ENCODE results near the gene TNS3. TPM values are rescaled to one million over a fixed set of nuclear protein-coding genes. Genes with fewer than 3 reads are reported as not detected.
"Not testable (repeated sequence)": the region's sequence is repeated elsewhere in the genome, so short reads cannot be mapped to it uniquely, and the experiment has no call there.

The TNS3 gene
- polyA plus RNA-seq, 2 donors = 2.7 to 3.4 TPM

DNA sequence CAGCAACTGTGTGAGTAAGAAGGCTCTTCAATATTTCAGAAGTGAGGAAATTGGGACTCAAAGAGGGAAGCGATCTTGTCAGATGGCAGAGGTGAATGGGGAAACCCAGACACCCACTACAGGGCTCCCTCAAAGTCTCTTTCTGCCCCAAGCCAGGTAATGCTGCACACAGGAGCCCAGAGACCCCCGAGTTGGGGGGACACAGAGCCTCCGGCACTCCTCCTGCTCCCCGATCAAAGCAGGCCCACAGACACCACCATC is 139.4 kb downstream of the TNS3 start:
- Histone ChIP-seq H3K27ac (ENCODE audit: low read depth in 2 of 2, low read length in 1 of 2) (no peak overlapping the region), H3K9me3 (ENCODE audit: control insufficient read depth in 2 of 2, insufficient read depth in 1 of 2, low read depth in 1 of 2, low read length in 1 of 2) (no peaks in the 10 kb centered on the region), H3K4me3 (ENCODE audit: low read depth in 1 of 2, low read length in 2 of 2) (no peak overlapping the region), H3K4me1 (ENCODE audit: control insufficient read depth in 2 of 2, insufficient read depth in 2 of 2, low read length in 1 of 2) (no peaks in the 10 kb centered on the region), H3K36me3 (ENCODE audit: control insufficient read depth in 2 of 2, insufficient read depth in 2 of 2, low read length in 1 of 2) (peaks cover 0 to 1% of the 10 kb centered on the region in 2 donors), H3K27me3 (ENCODE audit: control insufficient read depth in 1 of 2, insufficient read depth in 2 of 2, low read length in 2 of 2) (no peaks in the 10 kb centered on the region)
- WGBS, 2 donors = 88 to 94% methylated on average over 3 to 4 of the region's 4 CpGs

DNA sequence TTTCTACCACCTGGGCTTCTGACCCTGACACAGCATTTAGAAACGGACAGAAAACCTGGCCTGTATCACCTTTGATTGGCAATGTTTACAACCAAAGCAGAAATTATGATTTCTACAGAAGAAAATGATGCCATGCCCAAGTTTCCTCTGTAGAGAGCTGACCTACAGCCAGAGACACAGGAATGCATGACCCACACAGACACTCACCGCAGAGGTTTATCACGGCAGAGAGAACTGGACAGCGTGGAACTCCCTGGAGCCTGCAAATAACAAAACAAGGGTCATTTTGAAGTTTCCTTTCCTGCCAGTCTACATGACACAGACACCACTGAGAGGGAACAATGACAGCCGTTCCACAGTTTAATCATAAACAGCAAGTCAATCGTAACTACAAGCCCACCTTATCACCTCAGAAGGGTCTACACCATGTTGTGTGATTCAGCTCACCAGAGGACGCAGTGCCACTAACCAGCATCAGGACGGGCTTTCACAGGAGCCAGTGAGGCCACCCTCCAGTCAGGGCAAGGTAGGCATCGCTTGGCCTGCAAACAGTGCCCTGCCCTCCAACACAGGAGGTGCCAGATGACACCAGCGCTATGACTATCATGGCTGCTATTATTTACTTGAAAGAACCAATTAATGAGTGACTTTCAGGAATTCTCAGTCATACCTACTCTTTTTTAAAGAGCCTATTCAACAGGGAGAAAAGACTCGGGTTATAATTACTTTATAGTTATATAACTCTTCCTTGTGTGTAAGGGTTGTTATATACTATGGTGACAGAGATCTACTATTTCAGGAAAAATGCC is 139.9 kb downstream of the TNS3 start:
- WGBS, 2 donors = 66 to 77% methylated on average over 11 of the region's 11 CpGs
- H3K27ac ChIP-seq (ENCODE audit: low read depth in 2 of 2, low read length in 1 of 2) = no peak overlapping the region
- H3K9me3 ChIP-seq (ENCODE audit: control insufficient read depth in 2 of 2, insufficient read depth in 1 of 2, low read depth in 1 of 2, low read length in 1 of 2) = no peaks in the 10 kb centered on the region
- peaks cover 0 to 1% of the 10 kb centered on the region in 2 donors for H3K36me3 ChIP-seq (ENCODE audit: control insufficient read depth in 2 of 2, insufficient read depth in 2 of 2, low read length in 1 of 2)
- no peaks in the 10 kb centered on the region for H3K4me1 ChIP-seq (ENCODE audit: control insufficient read depth in 2 of 2, insufficient read depth in 2 of 2, low read length in 1 of 2)
- no peak overlapping the region for H3K4me3 ChIP-seq (ENCODE audit: low read depth in 1 of 2, low read length in 2 of 2)
- no peaks in the 10 kb centered on the region for H3K27me3 ChIP-seq (ENCODE audit: control insufficient read depth in 1 of 2, insufficient read depth in 2 of 2, low read length in 2 of 2)

DNA sequence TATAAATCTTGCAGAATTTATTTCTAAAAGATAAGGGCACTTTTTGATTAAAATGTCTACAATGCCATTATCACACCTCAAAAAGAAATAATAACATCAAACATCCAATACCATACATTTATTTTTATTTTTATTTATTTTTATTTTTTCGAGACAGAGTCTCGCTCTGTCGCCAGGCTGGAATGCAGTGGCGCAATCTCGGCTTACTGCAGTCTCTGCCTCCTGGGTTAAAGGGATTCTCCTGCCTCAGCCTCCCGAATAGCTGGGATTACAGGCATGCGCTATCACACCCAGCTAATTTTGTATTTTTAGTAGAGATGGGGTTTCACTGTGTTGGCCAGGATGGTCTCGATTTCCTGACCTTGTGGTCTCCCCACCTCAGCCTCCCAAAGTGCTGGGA is 140.9 kb downstream of the TNS3 start:
- H3K27ac ChIP-seq (ENCODE audit: low read depth in 2 of 2, low read length in 1 of 2); H3K9me3 ChIP-seq (ENCODE audit: control insufficient read depth in 2 of 2, insufficient read depth in 1 of 2, low read depth in 1 of 2, low read length in 1 of 2); H3K4me1 ChIP-seq (ENCODE audit: control insufficient read depth in 2 of 2, insufficient read depth in 2 of 2, low read length in 1 of 2); H3K4me3 ChIP-seq (ENCODE audit: low read depth in 1 of 2, low read length in 2 of 2); H3K36me3 ChIP-seq (ENCODE audit: control insufficient read depth in 2 of 2, insufficient read depth in 2 of 2, low read length in 1 of 2); H3K27me3 ChIP-seq (ENCODE audit: control insufficient read depth in 1 of 2, insufficient read depth in 2 of 2, low read length in 2 of 2): not testable (repeated sequence)
- WGBS, 2 donors = 78 to 87% methylated on average over 8 of the region's 8 CpGs

DNA sequence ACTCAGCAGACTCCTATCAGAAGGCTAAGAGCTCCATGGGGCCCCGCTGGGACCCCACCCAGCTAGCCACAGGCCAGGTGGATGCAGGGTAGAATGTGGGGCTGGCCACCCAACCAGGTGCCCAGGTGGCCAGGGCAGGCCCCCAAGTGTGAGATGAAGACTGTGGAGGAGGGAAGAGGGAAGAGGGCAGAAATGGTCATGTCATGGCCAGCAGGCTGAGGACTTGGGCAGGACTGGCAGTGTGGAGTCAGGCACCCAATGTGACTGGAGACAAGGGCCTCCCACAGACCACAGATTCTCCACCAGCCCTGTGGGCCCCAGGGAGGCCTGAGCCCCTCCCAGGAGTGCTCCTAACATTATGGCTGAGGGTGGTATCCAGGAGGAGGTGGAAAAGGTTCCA is 141.6 kb downstream of the TNS3 start:
- Histone ChIP-seq H3K4me3 (ENCODE audit: low read depth in 1 of 2, low read length in 2 of 2) (no peak overlapping the region), H3K27ac (ENCODE audit: low read depth in 2 of 2, low read length in 1 of 2) (no peak overlapping the region), H3K9me3 (ENCODE audit: control insufficient read depth in 2 of 2, insufficient read depth in 1 of 2, low read depth in 1 of 2, low read length in 1 of 2) (no peaks in the 10 kb centered on the region), H3K27me3 (ENCODE audit: control insufficient read depth in 1 of 2, insufficient read depth in 2 of 2, low read length in 2 of 2) (no peaks in the 10 kb centered on the region), H3K4me1 (ENCODE audit: control insufficient read depth in 2 of 2, insufficient read depth in 2 of 2, low read length in 1 of 2) (no peaks in the 10 kb centered on the region), H3K36me3 (ENCODE audit: control insufficient read depth in 2 of 2, insufficient read depth in 2 of 2, low read length in 1 of 2) (peaks cover 0 to 1% of the 10 kb centered on the region in 2 donors)
- 17 to 51% methylated on average over 1 of the region's 1 CpG for WGBS, 2 donors

DNA sequence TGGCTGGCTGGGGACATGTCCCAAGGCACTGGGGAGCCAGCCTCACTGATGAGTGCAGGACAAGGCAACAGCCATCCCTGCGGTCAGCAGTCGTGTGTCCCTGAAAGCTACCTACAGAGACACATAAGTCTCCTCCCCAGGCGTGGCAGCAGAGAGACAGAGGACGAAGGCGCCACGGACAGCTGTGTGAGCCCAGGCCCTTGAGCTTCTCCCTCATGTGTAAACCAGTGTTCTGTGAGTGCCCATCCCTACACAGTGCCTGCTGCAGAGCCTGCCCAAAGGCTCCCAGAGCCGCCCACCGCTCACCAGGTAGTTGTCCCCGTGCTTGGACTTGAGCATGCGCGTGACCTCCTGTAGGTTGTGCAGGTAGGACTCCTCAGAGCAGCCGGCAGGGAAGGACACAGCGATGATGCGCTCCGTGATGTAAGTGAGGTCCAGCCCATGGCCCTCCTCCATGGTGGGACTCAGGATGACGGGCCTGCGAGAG is 142.7 kb downstream of the TNS3 start:
- H3K4me1 ChIP-seq (ENCODE audit: control insufficient read depth in 2 of 2, insufficient read depth in 2 of 2, low read length in 1 of 2) = no peaks in the 10 kb centered on the region
- 92 to 95% methylated on average over 17 of the region's 17 CpGs for WGBS, 2 donors

DNA sequence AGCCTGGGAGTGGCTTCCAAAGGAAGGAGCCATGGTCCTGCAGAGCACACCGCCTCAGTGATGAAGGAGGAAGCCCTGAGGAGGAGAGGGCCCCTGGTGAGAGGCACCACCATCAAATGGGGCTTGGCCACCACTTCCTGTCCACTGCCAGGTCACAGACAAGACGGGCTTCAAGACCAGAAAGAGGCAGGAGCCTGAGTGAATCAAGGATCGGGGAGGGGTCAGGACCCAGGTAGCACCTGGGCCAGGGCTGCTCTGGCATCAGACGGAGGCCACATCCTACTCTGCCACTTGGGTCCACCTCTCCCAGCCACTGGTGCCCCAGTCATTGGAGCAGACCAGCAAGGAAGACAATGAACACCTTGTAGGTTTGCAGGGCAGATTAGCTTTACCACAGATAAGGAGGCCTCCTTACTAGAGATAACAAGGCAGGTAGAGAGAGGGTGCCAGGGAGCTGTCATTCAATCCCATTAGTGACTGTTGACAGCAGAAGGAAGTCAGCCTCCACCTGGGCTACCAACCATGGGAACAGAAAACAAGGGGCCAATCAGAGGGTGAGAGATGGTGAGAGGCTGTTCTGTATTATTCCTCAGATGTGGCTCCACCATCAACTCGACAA is 143.4 kb downstream of the TNS3 start:
- no peaks in the 10 kb centered on the region for H3K27me3 ChIP-seq (ENCODE audit: control insufficient read depth in 1 of 2, insufficient read depth in 2 of 2, low read length in 2 of 2)
- no peak overlapping the region for H3K4me3 ChIP-seq (ENCODE audit: low read depth in 1 of 2, low read length in 2 of 2)
- no peaks in the 10 kb centered on the region for H3K4me1 ChIP-seq (ENCODE audit: control insufficient read depth in 2 of 2, insufficient read depth in 2 of 2, low read length in 1 of 2)
- no peaks in the 10 kb centered on the region for H3K36me3 ChIP-seq (ENCODE audit: control insufficient read depth in 2 of 2, insufficient read depth in 2 of 2, low read length in 1 of 2)
- H3K27ac ChIP-seq (ENCODE audit: low read depth in 2 of 2, low read length in 1 of 2) = no peak overlapping the region
- WGBS, 2 donors = 83 to 88% methylated on average over 5 of the region's 5 CpGs
- H3K9me3 ChIP-seq (ENCODE audit: control insufficient read depth in 2 of 2, insufficient read depth in 1 of 2, low read depth in 1 of 2, low read length in 1 of 2) = no peaks in the 10 kb centered on the region

More for the DNA sequence above, 142.7 kb downstream of the TNS3 start:
- Histone ChIP-seq H3K27me3 (ENCODE audit: control insufficient read depth in 1 of 2, insufficient read depth in 2 of 2, low read length in 2 of 2) (no peaks in the 10 kb centered on the region), H3K9me3 (ENCODE audit: control insufficient read depth in 2 of 2, insufficient read depth in 1 of 2, low read depth in 1 of 2, low read length in 1 of 2) (no peaks in the 10 kb centered on the region), H3K27ac (ENCODE audit: low read depth in 2 of 2, low read length in 1 of 2) (no peak overlapping the region), H3K4me3 (ENCODE audit: low read depth in 1 of 2, low read length in 2 of 2) (no peak overlapping the region), H3K36me3 (ENCODE audit: control insufficient read depth in 2 of 2, insufficient read depth in 2 of 2, low read length in 1 of 2) (no peaks in the 10 kb centered on the region)

DNA sequence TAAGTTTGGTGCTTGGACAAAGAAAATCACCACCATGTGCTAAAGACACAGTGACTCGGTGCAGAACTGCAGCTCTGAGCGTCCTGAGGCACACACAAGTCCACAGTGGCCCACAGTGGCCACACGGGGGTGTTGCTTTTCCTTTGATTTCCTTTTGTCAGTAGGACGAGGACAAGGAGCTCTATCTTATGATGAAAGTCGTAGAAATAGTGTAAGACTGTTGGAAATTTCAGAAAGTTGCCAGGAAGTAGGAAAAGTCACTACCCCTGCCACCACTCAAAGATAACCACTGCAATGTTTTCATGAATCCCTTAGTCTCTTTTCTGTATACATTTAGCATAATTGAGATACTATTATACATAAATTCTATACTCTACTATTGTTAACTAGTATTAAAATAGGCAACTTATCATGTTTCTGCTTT is 146.0 kb downstream of the TNS3 start:
- 16 to 27% methylated on average over 5 of the region's 5 CpGs for WGBS, 2 donors
- no peak overlapping the region for H3K27ac ChIP-seq (ENCODE audit: low read depth in 2 of 2, low read length in 1 of 2)
- no peaks in the 10 kb centered on the region for H3K27me3 ChIP-seq (ENCODE audit: control insufficient read depth in 1 of 2, insufficient read depth in 2 of 2, low read length in 2 of 2)
- H3K4me1 ChIP-seq (ENCODE audit: control insufficient read depth in 2 of 2, insufficient read depth in 2 of 2, low read length in 1 of 2) = no peaks in the 10 kb centered on the region
- no peaks in the 10 kb centered on the region for H3K9me3 ChIP-seq (ENCODE audit: control insufficient read depth in 2 of 2, insufficient read depth in 1 of 2, low read depth in 1 of 2, low read length in 1 of 2)
- no peaks in the 10 kb centered on the region for H3K36me3 ChIP-seq (ENCODE audit: control insufficient read depth in 2 of 2, insufficient read depth in 2 of 2, low read length in 1 of 2)
- no peak overlapping the region for H3K4me3 ChIP-seq (ENCODE audit: low read depth in 1 of 2, low read length in 2 of 2)

DNA sequence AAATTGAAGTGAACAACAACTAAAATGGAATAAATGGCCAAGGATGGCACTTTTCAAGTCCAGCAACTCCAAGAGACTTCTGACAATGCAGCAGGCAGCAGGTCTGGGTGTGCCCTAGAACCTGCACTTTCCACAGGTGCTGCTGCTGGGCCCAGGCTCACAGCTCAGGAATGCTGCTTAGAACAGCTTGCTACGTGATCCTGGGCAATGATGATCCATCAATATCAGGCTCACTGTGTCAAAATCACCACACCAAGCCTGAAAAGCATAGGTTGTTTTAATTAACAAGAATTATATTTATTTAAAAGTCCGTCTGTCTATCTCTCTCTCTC is 148.4 kb downstream of the TNS3 start:
- WGBS, 2 donors = 70 to 83% methylated on average over 2 of the region's 2 CpGs
- Histone ChIP-seq H3K36me3 (ENCODE audit: control insufficient read depth in 2 of 2, insufficient read depth in 2 of 2, low read length in 1 of 2) (no peaks in the 10 kb centered on the region), H3K4me1 (ENCODE audit: control insufficient read depth in 2 of 2, insufficient read depth in 2 of 2, low read length in 1 of 2) (no peaks in the 10 kb centered on the region)

DNA sequence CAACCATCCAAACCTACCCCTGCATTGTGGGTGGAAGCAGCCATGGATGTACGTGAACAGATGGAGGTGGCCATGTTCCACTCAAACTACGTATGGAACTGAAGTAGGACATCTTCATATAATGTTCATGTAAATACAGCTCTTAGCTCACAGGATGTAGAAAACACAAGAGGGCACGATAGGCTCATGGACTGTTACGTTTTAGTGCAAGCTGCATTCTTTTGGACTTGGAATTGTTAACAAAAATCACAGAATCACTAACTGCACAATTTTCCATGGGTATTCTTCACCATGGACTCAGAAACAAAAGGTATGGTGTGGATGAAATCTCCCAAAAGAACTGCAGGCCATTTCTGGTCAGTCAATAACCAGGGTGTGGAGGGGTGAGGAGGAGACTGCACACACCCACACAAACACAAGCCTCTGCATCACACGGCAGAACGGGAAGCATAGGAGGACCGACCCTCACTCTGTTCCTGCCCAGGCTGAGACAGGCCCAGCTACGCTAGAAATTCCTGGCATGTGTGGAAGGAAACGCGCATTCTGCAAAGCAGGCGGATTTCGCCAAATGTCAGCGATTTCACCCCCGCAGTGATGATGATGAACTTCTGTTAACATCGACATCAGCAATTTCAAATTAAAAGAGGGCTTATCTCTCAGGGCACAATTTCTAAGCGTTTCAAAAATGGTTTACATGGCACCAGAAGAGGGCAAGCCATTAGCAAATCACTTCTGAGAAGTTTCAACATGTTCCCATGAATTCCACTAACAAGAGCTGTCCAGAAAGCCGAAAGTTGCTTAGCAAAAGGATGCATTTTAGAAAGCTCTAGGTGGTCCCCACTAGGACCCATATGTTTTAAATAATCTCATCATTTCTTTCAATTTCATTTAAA is 149.0 kb downstream of the TNS3 start:
- Histone ChIP-seq H3K27me3 (ENCODE audit: control insufficient read depth in 1 of 2, insufficient read depth in 2 of 2, low read length in 2 of 2) (no peaks in the 10 kb centered on the region), H3K36me3 (ENCODE audit: control insufficient read depth in 2 of 2, insufficient read depth in 2 of 2, low read length in 1 of 2) (no peaks in the 10 kb centered on the region), H3K27ac (ENCODE audit: low read depth in 2 of 2, low read length in 1 of 2) (no peak overlapping the region), H3K4me1 (ENCODE audit: control insufficient read depth in 2 of 2, insufficient read depth in 2 of 2, low read length in 1 of 2) (no peaks in the 10 kb centered on the region), H3K4me3 (ENCODE audit: low read depth in 1 of 2, low read length in 2 of 2) (no peak overlapping the region), H3K9me3 (ENCODE audit: control insufficient read depth in 2 of 2, insufficient read depth in 1 of 2, low read depth in 1 of 2, low read length in 1 of 2) (no peaks in the 10 kb centered on the region)
- 82 to 85% methylated on average over 17 of the region's 17 CpGs for WGBS, 2 donors

More for the DNA sequence above, 148.4 kb downstream of the TNS3 start:
- no peaks in the 10 kb centered on the region for H3K9me3 ChIP-seq (ENCODE audit: control insufficient read depth in 2 of 2, insufficient read depth in 1 of 2, low read depth in 1 of 2, low read length in 1 of 2)
- H3K4me3 ChIP-seq (ENCODE audit: low read depth in 1 of 2, low read length in 2 of 2) = no peak overlapping the region
- H3K27ac ChIP-seq (ENCODE audit: low read depth in 2 of 2, low read length in 1 of 2) = no peak overlapping the region
- no peaks in the 10 kb centered on the region for H3K27me3 ChIP-seq (ENCODE audit: control insufficient read depth in 1 of 2, insufficient read depth in 2 of 2, low read length in 2 of 2)

Data from esophagus (tissue), 2 donors.